ENCODE data around the gene NTN4.
"Not testable (repeated sequence)": the region's sequence is repeated elsewhere in the genome, so short reads cannot be mapped to it uniquely, and the experiment has no call there.

Gene NTN4

DNA sequence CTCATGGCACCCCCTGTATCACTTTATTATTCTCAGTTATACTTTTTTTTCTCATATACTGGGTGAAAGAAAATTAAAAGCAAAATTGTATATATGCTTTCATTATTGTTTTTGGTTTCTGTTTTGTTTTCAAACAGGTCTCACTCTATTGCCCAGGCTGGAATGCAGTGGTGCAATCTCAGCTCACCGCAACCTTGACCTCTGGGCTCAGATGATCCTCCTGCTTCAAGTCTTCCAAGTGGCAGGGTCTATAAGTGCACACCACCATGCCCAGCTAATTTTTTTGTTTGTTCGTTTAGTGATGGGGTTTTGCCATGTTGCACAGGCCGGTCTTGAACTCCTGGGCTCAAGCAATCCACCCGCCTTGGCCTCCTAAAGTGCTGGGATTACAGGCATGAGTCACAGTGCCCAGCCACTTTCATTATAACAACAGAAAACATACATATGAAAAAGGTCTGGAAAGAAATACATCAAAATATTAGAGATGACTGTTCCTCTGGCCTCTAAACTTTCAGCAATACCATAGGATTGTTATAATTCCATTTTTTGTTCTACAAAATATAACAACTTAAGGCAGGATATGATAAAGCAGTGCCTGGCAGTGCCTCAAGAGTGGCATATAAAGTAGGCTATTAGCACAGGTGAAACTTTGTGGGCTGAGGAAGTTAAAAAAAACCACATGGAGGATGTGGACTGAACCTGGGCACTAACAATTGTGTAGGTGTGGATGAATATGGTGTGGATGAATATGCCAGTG is 5.8 kb upstream of the NTN4 start:
- peak; percentile 17 for DNase-seq (ENCODE audit: low read depth)

DNA sequence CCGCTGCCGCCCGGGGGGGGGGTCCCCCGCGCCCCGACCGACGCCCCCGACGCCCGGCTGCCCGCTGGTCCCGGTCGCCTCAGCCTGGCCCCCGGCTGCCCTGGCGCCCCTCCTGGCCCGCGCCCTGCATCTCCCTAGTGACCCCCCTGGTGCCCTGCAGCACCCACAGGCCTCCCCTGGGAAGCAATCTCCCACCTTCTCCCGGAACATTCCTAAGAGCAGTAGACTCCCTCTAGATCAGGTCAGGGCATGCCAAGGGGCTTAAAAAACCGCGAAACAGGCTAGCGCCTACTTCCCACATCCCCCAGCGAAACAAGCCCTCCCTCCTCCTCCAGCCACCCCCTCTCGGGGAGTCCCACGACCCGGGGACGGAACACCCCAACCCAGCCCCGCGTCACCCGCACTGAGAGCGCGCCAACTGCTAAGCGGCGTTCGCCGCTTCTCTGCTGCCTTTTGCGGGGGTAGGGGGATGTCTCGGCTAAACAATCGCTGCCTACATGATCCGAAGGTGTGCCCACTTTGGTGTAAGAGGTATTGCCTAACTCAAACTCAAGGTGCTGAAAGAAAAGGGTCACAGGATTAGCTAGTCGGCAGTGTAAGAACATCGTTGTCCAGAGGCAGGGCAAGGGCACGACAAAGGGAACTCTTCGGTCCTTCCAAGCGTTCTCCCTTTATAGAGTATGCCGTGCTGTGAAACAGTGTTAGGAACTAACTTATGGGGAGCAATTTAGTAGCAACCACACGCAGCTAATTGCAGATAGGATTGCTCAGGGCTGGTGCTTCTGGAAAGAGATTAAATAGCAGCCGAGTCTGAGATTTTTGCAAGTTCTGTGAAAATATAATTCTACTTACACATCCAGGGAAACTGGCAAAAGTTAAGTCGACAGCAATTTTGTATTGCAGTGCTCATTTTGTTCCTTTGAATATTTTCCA is 619 bp upstream of the NTN4 start:
- peak; percentile 64 for DNase-seq (ENCODE audit: low read depth)

DNA sequence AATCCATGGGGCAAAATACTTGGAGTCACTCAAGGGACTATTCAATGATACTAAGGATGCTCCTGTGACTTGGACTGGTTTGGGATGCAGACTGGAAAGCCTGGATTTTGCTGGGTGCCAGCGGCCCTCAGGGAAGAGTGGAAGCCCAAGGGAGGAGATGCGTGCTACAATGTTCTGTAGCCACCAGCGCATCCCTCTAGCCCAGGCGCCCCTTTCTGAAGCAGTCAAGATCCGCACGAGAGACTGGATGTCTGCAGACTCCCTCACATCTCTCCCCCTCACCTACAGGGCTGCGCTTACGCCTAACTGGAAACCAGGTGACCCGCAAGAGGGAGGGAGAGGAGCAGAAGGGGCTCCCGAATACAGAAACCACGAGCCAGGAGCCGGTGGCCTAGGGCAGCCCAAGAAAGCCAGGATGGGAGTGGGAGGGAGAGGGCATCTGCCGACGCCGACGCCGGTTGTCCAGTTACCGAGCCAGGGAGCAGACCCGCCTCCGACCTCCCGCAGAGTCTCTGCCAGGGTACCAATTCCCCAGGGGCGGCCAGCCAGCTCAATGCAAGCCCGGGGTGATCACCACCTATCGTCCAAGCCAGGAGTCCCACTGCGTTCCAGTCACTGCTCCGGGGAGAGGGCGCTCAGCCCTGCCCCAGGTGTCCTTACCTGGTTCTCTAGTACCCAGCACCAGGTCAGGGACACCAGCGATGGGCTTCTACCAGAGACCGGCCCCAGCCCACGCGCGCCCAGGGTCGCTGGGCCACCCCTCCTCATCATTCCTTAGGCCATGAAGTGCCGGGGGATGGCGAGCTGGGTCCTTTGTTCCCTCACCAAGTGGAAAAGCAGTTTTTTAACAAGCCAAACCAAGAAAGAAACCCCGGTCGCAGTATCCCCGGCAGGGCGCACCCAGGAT is 1.2 kb downstream of the NTN4 start:
- DNase-seq (ENCODE audit: low read depth) = peak; percentile 67

DNA sequence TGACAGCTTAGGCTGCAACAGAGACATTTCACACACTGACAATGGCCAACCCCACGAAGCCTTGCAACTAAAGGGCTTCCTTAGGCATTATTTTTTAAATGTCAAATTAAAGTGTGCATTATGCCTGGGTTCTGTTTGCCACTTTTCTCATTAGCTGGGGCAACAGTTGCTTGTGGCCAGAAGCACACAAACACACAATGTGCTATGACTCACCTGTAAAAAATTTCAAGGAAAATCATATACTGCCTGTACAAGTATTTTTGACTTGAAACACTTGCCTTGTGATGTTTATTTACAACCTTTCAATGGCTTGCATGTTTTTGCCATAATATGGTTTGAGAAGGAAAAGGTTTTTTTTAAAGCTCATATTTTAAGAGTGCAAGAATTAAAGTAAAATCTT is 1.9 kb downstream of the NTN4 start:
- peak; percentile 72 for DNase-seq (ENCODE audit: low read depth)

DNA sequence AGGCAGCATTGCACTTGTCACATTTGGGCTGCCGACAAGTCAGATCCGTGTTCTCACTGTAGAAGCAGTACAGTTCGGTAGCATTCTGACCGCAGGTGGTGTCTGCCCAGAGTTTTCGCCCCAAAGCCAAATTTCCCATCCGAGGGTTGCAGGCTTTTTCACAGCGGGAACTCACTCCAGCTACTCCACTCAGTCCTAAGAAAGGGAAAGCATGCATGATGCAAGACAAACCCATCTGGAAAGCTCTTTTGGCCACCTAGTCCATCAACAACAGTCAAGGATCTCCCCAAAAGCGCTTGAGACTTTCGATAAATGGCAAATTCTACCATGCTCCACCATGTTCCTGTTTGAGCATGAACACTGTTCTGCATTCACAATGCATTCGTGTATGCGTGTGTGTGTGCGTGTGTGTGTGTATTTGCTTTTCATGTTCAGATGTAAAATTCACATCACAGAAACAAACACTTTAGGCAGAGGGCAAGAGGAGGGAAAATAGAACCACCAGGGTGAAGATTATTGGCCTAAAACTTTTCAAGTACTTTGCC is 3.2 kb downstream of the NTN4 start:
- peak; percentile 42 for DNase-seq (ENCODE audit: low read depth)

DNA sequence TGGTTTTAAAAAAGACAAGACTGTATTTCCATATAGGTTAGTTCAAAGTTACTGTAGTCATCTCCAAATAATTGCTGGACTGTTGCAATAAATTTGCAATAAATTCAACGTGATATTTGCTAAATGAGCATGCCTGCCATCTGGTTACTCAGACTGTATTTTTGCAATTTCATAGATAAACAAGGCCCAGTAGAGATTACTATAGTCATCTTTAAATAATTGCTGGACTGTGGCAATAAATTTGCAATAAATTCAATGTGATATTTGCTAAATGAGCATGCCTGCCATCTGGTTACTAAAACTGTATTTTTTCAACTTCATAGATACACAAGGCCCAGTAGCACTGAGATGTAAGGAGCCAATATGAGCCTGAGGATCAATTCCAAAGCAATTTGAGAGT is 5.6 kb downstream of the NTN4 start:
- DNase-seq (ENCODE audit: low read depth) = peak; percentile 29

DNA sequence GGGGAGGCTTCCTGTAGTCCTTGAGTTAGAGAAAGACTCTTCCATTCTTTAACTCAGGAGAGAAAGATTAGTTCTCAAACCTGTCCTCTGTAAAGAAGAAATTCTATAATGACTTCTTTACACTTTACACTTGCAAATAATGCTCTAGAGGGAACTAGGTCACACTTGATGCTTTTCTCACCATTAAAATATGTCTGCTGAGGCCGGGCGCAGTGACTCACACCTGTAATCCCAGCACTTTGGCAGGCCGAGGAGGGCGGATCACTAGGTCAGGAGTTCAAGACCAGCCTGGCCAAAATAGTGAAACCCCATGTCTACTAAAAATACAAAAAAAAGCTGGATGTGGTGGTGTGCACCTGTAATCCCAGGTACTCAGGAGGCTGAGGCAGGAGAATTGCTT is 6.3 kb downstream of the NTN4 start:
- peak; percentile 61 for DNase-seq (ENCODE audit: low read depth)

DNA sequence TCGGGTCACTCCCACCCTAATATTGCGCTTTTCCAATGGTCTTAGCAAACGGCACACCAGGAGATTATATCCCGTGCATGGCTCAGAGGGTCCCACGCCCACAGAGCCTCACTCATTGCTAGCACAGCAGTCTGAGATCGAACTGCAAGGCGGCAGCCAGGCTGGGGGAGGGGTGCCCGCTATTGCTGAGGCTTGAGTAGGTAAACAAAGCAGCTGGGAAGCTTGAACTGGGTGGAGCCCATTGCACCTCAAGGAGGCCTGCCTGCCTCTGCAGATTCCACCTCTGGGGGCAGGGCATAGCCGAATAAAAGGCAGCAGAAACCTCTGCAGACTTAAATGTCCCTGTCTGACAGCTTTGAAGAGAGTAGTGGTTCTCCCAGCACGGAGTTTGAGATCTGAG is 15.1 kb downstream of the NTN4 start:
- not testable (repeated sequence) for DNase-seq (ENCODE audit: low read depth)

DNA sequence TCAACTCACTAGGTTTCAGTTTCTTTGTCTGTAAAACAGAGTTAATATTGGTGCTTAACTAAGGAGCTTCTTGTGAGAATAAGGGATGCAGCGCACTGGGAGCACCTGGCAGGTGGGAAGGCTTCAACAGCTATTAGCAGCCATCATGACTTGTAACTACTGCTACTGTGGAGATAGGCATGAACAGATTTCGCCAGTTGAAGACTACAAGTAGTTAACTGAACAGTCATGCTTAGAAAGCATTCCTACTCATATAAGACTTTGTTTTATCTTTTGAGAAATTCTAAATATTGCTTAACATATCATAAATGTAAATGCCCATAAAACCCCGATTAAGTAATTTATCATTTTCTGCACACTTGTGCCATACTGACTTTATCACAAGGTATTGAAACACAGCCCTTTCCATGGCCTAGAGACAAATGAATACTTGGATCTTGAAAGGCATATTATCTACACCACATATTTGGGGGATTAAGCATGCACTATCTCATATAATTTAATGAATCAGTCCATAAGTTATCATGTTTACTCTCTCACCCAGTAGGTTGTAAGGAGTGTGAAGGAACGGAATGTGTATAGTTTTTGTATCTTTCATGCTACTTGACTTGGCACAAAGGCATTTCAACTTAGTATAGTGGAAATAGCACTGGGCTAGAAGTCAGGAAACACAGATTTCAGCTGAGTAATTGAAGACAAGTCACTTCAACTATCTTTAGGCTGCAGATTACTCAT is 16.1 kb downstream of the NTN4 start:
- DNase-seq (ENCODE audit: low read depth) = peak; percentile 84

DNA sequence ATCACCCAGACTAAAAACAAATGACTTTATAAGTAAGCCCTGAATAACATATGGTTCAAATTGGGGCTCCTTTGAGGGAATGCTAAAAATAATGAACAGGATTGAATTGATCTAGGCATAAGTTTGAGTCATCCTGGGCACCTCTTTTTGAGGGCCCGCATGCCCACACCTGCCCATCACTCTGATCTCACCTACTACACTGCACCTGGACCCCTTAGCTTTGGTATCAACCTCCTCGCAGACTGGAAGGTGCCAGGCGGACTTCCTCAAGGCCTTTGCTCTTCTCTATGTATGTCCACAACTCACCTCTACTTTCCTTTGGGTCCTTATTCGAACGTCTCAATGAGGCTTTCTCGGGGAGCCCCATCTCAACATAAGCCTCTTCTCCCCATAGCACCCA is 17.2 kb downstream of the NTN4 start:
- DNase-seq (ENCODE audit: low read depth) = no peak

DNA sequence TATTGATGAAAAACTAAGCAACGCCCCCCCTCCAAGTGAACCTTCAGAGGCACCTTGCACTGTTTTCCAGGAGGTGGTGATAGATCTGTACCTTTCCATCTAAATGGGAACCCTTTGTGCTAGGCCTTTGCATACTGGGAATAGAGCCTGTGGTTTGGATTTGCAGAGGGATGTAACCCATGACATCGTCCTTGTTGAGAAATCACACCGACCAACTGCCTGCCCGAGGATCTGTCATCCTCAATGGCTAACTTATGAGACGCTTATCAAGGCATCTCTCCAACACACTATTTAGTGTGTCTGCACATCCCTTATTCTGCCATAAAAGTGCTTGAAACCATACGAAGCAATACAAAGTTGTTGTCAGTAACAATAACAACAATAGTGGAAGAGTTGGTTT is 22.9 kb downstream of the NTN4 start:
- peak; percentile 48 for DNase-seq (ENCODE audit: low read depth)

DNA sequence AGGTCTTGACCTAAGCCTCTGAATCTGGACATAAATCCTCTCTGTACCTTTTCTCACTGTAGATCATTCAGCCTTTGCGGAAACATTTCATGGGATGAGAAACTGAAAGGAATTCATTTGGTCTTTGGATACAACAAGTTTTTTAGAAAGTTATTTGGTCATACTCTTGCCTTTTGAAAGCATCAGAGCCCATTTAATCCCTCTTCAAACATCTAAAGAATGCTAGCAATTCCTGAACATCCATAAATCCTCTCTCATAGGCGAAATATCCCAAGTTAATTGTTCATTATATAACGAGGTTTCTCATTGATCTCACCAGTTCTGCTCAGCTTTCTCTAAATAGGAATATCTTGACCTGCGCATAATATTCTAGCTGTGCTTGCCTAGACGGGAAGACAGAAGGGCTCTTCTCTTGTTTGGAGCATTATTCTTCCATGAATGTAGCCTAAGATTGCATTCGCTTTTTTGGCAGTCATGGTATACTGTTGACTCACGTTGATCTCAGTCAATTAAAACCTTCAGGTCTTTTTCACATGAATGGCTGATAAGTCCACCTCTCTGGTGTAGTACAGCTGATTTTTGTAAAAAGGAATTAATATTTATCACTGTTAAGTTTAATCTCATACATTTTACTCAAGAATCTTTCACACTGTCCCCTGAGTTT is 24.1 kb downstream of the NTN4 start:
- DNase-seq (ENCODE audit: low read depth) = peak; percentile 61

DNA sequence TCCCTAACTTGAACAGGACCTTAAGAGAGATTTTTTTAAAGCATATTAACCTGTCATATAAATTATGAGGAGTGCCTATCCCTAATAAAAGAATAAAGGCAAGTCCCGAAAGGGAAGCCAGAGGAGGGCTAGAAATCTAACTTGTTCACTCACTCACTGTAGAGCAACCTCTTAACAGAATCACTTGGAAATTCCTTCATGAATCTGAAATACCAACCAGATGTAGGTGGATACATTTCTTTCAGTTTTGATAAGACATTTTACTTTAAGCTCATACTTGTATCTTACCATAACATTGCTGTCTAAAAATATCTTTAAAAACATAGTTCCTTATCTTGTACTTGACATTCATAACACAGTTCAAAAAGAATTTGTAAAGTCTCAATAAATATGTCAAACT is 25.7 kb downstream of the NTN4 start:
- DNase-seq (ENCODE audit: low read depth) = peak; percentile 34

DNA sequence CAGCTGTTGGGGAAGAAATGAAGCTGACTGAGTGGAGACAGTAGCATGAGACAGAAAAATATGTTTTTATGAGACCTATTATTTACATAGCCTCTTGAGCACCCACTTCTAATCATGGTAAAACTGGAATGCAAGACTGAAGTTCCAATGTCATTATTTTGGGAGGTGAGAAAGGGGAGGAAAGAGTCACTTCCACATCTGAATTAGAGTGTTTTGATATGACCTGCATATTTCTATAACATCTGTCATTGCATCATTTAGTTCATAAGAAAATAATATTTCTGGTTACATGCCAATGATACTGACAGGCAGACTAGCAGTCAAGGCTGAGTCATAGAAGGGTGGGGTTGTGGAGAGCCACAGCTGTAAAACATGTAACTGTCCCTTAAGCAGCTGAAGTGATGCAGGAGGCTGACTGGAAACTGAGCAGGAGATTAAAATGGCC is 26.7 kb downstream of the NTN4 start:
- peak; percentile 87 for DNase-seq (ENCODE audit: low read depth)

DNA sequence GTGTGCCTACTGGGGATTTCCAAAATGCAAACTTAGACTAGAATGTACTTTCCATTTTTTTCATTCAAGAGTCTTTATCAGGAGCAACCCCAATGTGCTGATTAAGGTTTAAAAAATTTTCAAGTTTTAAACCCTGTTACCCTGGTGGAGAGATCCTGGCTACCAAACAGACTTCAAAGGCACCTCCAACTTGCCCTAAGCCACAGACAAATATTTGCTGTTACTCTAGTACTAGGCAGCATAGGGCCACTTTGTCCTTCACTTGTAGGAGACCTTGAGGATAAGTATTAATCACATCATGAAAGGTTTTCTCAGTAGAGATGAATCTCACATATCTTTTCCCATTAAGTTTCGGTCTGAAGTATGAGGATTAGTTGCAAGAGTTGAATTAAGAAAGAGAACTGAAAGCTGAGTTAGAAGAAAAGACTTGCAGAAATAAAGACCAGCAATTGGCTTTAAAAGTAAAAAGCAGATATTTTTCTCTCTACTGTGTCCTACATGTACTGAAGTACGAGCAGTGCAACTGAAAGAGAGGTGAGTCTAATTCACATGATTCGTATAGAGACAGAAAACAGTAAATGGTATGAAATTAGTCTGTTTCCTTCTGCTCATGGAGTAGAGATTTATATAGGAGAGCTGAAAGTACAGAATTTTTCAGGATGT is 28.3 kb downstream of the NTN4 start:
- no peak for DNase-seq (ENCODE audit: low read depth)

DNA sequence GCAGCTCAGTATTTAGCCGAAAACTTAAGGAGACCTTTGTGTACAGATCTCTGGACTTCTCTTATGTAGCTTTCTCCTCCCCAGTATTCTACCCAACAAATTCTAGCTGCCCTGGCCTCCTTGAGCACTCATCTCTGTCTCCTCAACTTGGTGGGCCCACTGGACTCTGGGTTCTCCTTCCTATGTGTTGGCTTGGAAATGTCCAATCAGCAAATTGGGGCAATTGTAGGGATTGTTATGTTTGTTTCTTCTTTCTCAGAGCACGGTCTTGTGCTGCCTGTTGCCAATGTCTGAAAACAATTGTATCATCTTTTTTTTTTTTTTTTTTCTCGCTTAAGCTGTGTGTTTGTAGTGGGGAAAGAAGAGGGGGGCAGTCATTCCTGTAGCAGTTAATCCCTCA is 30.2 kb downstream of the NTN4 start:
- no peak for DNase-seq (ENCODE audit: low read depth)

DNA sequence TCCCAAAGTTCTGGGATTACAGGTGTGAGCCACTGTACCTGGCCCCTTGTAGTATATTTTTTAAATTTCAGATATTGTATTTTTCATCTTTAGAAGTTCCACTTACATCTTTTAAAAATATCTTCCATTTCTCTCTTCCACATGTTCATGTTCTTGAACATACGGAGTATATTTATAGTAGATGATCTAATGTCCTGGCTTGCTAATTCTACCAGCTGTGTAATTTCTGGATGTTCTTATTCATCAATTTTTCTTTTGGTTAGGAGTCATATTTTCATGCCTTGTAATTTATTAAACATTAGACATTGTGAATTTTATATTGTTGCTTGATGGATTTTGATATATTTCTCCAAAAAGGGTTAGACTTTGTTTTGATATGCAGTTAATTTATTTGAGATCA is 30.8 kb downstream of the NTN4 start:
- no peak for DNase-seq (ENCODE audit: low read depth)

DNA sequence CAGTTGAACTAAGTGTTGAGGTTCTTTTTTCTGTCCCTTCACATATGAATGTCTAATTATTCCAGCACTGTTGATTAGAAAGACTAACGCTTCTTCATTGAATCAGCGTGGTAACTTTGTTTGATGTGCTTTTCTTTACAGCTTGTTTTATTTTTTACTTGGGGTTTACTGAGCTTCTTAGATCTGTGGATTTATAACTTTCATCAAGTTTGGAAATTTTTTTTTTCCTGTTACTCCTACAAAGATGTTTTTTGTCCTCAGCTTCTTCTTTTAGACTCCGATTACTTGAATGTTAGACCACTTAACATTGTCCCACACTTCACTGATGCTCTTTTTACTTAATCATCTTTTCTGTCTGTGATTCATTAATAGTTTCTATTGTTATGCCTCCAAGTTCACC is 31.5 kb downstream of the NTN4 start:
- no peak for DNase-seq (ENCODE audit: low read depth)

DNA sequence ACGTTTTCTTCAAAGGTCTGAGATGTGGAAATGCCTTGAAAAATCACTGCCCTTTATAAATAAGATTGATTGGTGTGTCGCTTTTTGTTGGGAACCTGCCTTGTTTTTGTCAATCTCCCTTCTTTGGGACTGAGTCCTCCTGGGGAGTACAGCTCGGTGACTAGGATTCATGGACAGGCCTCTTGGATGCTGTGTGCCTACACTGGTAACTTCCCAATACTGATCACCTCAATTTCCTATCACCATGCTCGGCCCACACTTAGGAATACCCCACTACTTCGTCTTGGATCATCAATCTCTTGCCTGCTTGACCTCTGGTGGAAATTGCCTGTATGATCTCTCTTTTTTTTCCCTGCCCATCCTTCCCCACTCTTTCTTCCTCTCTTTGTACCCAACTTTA is 34.2 kb downstream of the NTN4 start:
- no peak for DNase-seq (ENCODE audit: low read depth)

DNA sequence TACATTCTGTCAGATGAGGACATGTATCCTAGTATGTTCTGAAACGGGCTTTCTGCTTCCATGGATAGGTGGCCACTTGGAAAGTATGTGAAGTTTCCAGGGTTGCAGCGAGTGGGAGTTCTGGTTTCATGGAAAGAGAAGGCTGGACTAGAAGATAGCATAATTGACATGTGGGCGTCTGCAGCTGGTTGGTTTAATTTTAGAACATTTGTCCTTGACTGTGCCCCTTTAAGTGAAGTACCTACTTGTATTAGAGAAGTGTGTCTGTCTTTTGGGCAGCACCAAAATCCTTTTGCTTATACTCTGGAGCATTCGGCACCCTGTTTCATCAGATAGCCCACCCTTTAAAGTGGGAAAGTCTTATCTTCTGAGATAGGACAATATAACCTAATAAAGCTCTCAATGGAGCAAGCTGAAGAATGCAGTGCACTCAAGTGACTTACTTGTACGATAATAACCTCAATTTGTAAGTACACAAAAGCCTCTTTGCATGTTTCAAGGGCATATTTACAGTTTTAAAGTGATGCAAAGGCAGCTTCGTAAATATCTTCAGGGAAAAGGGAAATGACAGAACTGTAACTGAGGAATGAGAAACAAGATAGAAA is 35.2 kb downstream of the NTN4 start:
- no peak for DNase-seq (ENCODE audit: low read depth)

Measured in EH (cell line).